IMR-90 (cell line): ENCODE results near the gene PRRC1. TPM values are rescaled to one million over a fixed set of nuclear protein-coding genes. Genes with fewer than 3 reads are reported as not detected.

Experiments
- ATAC-seq: fragments of 200-7000 bp; cut with Tn5 transposase; 2 replicates; pipeline ENCODE4 v1.9.1; 2020; ENCODE audit warnings: low read depth, mild to moderate bottlenecking, moderate library complexity
- BruUV-seq: library from RNA; stranded (reverse); fragments of 400-500 nt; replicated peaks from 2 replicates; lab custom pipeline; 2021; lab: Mats Ljungman, UMichigan
- CTCF ChIA-PET: fragments of 300-600 bp; formaldehyde crosslinking; extraction: SDS; loops from one replicate; lab custom pipeline; 2021; ENCODE audit warnings: antibody characterized with exemption; lab: Yijun Ruan, JAX
- POLR2A ChIA-PET: fragments of 300-600 bp; sonication (Branson Sonifier 250); formaldehyde crosslinking; loops from one replicate; lab custom pipeline; 2022; ENCODE audit warnings: antibody characterized with exemption; ENCODE audit not compliant: unreplicated experiment; lab: Charles Lee
- DNase-seq: peaks from one replicate; pipeline ENCODE4 v3.0.0; 2013
- H2AFZ ChIP-seq: replicated peaks from 2 replicates; pipeline ENCODE3; 2013; ENCODE audit warnings: low read length, mild to moderate bottlenecking; ENCODE audit not compliant: poor library complexity
- H2AK5ac ChIP-seq: 2 replicates; pipeline ENCODE4 v1.6.1; 2013; ENCODE audit warnings: low read depth, low read length, inconsistent platforms
- H2AK9ac ChIP-seq: replicated peaks from 2 replicates; pipeline ENCODE3; 2013; ENCODE audit warnings: mild to moderate bottlenecking, low read depth, low read length, moderate library complexity; ENCODE audit not compliant: poor library complexity
- H2BK120ac ChIP-seq: 2 replicates; pipeline ENCODE4 v1.6.1; 2013; ENCODE audit warnings: low read depth, low read length, inconsistent platforms
- H2BK15ac ChIP-seq: 3 replicates; pipeline ENCODE4 v1.6.1; 2013; ENCODE audit warnings: low read depth, low read length, inconsistent platforms
- H2BK20ac ChIP-seq: 2 replicates; pipeline ENCODE4 v1.6.1; 2013; ENCODE audit warnings: low read depth, mild to moderate bottlenecking, inconsistent platforms, low read length, moderate library complexity
- H2BK5ac ChIP-seq: 2 replicates; pipeline ENCODE4 v1.6.1; 2013; ENCODE audit warnings: mild to moderate bottlenecking, low read depth, low read length, inconsistent platforms; ENCODE audit not compliant: poor library complexity, severe bottlenecking
- H3K14ac ChIP-seq: replicated peaks from 2 replicates; pipeline ENCODE4 v1.6.1; 2013; ENCODE audit warnings: low read depth, low read length, inconsistent platforms
- H3K18ac ChIP-seq: 2 replicates; pipeline ENCODE4 v1.6.1; 2013; ENCODE audit warnings: low read depth, low read length, control low read depth
- H3K23ac ChIP-seq: 2 replicates; pipeline ENCODE4 v1.6.1; 2013; ENCODE audit warnings: low read depth, low read length, inconsistent platforms
- H3K27ac ChIP-seq: 2 replicates; pipeline ENCODE4 v1.5.1; 2013; ENCODE audit warnings: mild to moderate bottlenecking, control low read depth, low read length; ENCODE audit not compliant: insufficient read depth
- H3K27me3 ChIP-seq: 2 replicates; pipeline ENCODE4 v1.6.1; 2013; ENCODE audit warnings: low read length; ENCODE audit not compliant: control insufficient read depth, insufficient read depth
- H3K36me3 ChIP-seq: 2 replicates; pipeline ENCODE4 v1.6.1; 2013; ENCODE audit warnings: low read length, mixed read lengths; ENCODE audit not compliant: control insufficient read depth, insufficient read depth
- H3K4ac ChIP-seq: 2 replicates; pipeline ENCODE4 v1.6.1; 2013; ENCODE audit warnings: low read depth, low read length, inconsistent platforms
- H3K4me1 ChIP-seq: 2 replicates; pipeline ENCODE4 v1.6.1; 2013; ENCODE audit warnings: low read length, mixed read lengths; ENCODE audit not compliant: control insufficient read depth, insufficient read depth
- H3K4me2 ChIP-seq: 2 replicates; pipeline ENCODE4 v1.6.1; 2013; ENCODE audit warnings: low read depth, mild to moderate bottlenecking, control low read depth, low read length, moderate library complexity
- H3K4me3 ChIP-seq: 2 replicates; pipeline ENCODE4 v1.5.1; 2013; ENCODE audit warnings: low read depth, mild to moderate bottlenecking, control low read depth, low read length, moderate library complexity; ENCODE audit not compliant: insufficient read depth
- H3K56ac ChIP-seq: 2 replicates; pipeline ENCODE4 v1.6.1; 2013; ENCODE audit warnings: low read length, inconsistent platforms; ENCODE audit not compliant: insufficient read depth; ENCODE audit errors: extremely low read depth
- H3K79me1 ChIP-seq, 2 experiments: 2 replicates each; pipeline ENCODE4 v1.6.1; 2013; ENCODE audit warnings: low read length in 2 of 2, inconsistent platforms in 1 of 2, low read depth in 1 of 2
- H3K9ac ChIP-seq: 2 replicates; pipeline ENCODE4 v1.6.1; 2013; ENCODE audit warnings: low read depth, low read length, control low read depth
- H3K9me1 ChIP-seq: 2 replicates; pipeline ENCODE4 v1.6.1; 2013; ENCODE audit warnings: low read length, inconsistent platforms; ENCODE audit not compliant: insufficient read depth
- H3K9me3 ChIP-seq: 2 replicates; pipeline ENCODE4 v1.6.1; 2013; ENCODE audit warnings: low read length; ENCODE audit not compliant: control insufficient read depth, insufficient read depth
- H4K20me1 ChIP-seq: 2 replicates; pipeline ENCODE4 v1.6.1; 2013; ENCODE audit warnings: low read length, inconsistent platforms; ENCODE audit not compliant: insufficient read depth
- H4K5ac ChIP-seq: 2 replicates; pipeline ENCODE4 v1.6.1; 2013; ENCODE audit warnings: mild to moderate bottlenecking, low read depth, low read length, control low read depth
- H4K8ac ChIP-seq, 2 experiments: 2 replicates each; pipeline ENCODE4 v1.6.1; 2013; ENCODE audit warnings: low read depth in 2 of 2, low read length in 2 of 2, control low read depth in 1 of 2, inconsistent platforms in 1 of 2
- H4K91ac ChIP-seq: 2 replicates; pipeline ENCODE4 v1.6.1; 2013; ENCODE audit warnings: low read depth, low read length, inconsistent platforms; ENCODE audit not compliant: insufficient read depth
- MAFK ChIP-seq: IDR thresholded peaks from 2 replicates; pipeline ENCODE4 v1.6.1; 2012; ENCODE audit warnings: low read depth, low read length, improper control_type of control experiment
- RCOR1 ChIP-seq: IDR thresholded peaks from 2 replicates; pipeline ENCODE4 v1.6.1; 2012; ENCODE audit warnings: mild to moderate bottlenecking, low read length, improper control_type of control experiment; ENCODE audit not compliant: insufficient replicate concordance
- WGBS, 2 experiments: methylation state at CpG; one replicate each; pipeline versions ENCODE4 v1.1.5 to v1.1.7; 2013; ENCODE audit warnings: missing lambda C conversion rate in 2 of 2; ENCODE audit not compliant: insufficient read length in 1 of 2; ENCODE audit errors: extremely low coverage in 2 of 2; 5-methylcytosine and 5-hydroxymethylcytosine counted together
- dilution Hi-C: fragments of 300-500 bp; cut with HindIII; formaldehyde crosslinking; loops from one replicate; pipeline ENCODE4 v1.14.3; 2018; ENCODE audit warnings: low sequenced_read_pairs; ENCODE audit not compliant: unreplicated experiment
- in situ Hi-C: fragments of 300-500 bp; cut with MboI; formaldehyde crosslinking; loops from 3 replicates; pipeline ENCODE4 v1.14.3; 2019; ENCODE audit warnings: low sequenced_read_pairs, inconsistent platforms, mixed read lengths
- intact Hi-C: fragments of 100-400 bp; cut with micrococcal nuclease; formaldehyde crosslinking; loops from 2 replicates; pipeline ENCODE4 v1.10.0; 2022
- polyA plus RNA-seq, 3 experiments: library from polyadenylated mRNA; depleted of rRNA; stranded (reverse); fragments of >200 nt; gene quantifications; 2 replicates each; pipeline ENCODE4 v1.2.3, GENCODE V29; 2012; ENCODE audit warnings: low replicate concordance in 1 of 3
- total RNA-seq: library from RNA; depleted of rRNA; stranded (reverse); fragments of >200 nt; gene quantifications from 2 replicates; pipeline ENCODE4 v1.2.3, GENCODE V29; 2012

PRRC1 gene
- total and polyA plus RNA-seq, 2 of the 4 experiments (the other 2 are of a cell fraction), result 46.8 to 63.1 TPM

DNA sequence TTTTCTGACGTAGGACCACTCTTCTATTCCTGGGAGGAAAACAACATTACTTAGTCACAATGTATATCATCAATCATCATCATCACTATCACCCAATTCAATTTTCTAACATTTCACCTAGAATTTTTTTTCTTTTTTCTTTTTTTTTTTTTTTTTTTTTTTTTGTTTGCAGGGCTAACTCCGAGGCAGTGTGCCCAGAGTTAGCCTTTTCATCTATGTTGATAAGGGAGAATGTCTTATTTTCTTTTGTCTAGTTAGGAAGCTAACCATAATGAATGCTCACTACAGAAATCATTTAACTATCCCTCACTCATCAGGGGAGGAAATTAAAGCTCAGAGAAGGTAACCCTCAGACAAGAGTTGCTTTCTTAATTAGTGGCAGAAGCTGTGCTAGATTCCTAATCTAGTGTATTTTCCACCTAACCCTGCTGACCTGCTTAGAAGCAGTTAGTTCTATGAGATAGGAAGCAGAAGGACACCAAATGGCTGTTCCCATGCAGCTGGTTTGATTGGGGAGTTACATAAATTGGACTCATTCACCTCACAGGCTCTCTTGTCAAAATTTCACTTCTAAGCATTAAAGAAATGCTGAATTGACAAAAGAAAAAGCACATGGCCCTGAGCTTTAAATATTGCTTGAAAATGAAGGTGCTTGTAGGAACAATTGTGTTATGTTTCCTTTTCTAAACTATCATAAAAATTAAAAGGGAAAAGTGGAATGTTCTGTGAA is 8.6 kb upstream of the PRRC1 start:
- Histone ChIP-seq H2AK5ac (no peak overlapping the region), H2AK9ac (no peak overlapping the region), H3K4ac (no peak overlapping the region), H3K9ac (no peak overlapping the region), H3K27me3 (peaks cover 18% of the 10 kb centered on the region), H4K5ac (no peak overlapping the region), H2BK5ac (no peak overlapping the region), H3K9me1 (no peaks in the 10 kb centered on the region), H3K27ac (no peak overlapping the region), H3K4me3 (no peak overlapping the region), H3K18ac (no peak overlapping the region), H3K9me3 (no peaks in the 10 kb centered on the region), H3K4me2 (no peak overlapping the region), H2BK15ac (no peak overlapping the region), H3K4me1 (no peaks in the 10 kb centered on the region), H2BK120ac (no peak overlapping the region), H3K23ac (no peak overlapping the region), H3K36me3 (no peaks in the 10 kb centered on the region), H4K8ac (no peak overlapping the region), H2BK20ac (no peak overlapping the region), H4K20me1 (no peaks in the 10 kb centered on the region), H2AFZ (no peak overlapping the region), H3K79me1 (no peaks in the 10 kb centered on the region), H3K56ac (no peak overlapping the region), H4K91ac (no peak overlapping the region), H3K14ac (no peak overlapping the region)
- CTCF ChIA-PET, result no interaction called here
- ATAC-seq (no peak), DNase-seq (no peak)
- intact Hi-C loops (no loop called here), in situ Hi-C loops (loop anchor here (25.0 kb wide), 1 partner anchor 697 kb away; no protein-coding TSS in a partner anchor), dilution Hi-C loops (no loop called here)
- TF ChIP-seq RCOR1, result no peak
- peak; percentile 81 for TF ChIP-seq MAFK
- WGBS, 2 experiments, result no CpG with 5 or more reads among the region's 2 CpGs
- no TSS peak for BruUV-seq
- POLR2A ChIA-PET, result no interaction called here
